Aorta (tissue), 5 donors: ENCODE measurements around the gene ERC1. TPM values are rescaled to one million over a fixed set of nuclear protein-coding genes. Genes with fewer than 3 reads are reported as not detected.

Experiments used
- ATAC-seq: fragments of 200-7000 bp; cut with Tn5 transposase; one replicate; pipeline ENCODE4 v1.9.1; 2022; ENCODE audit warnings: moderate library complexity; ENCODE audit not compliant: low FRiP score
- DNase-seq, 2 donors: peaks; one replicate each; pipeline ENCODE4 v3.0.0-alpha.2; 2020
- H3K27ac ChIP-seq, 2 donors: one replicate each; pipeline ENCODE4 v1.5.1; 2013; ENCODE audit warnings: low read length in 2 of 2, mild to moderate bottlenecking in 2 of 2, moderate library complexity in 2 of 2, control low read depth in 1 of 2, inconsistent platforms in 1 of 2, low read depth in 1 of 2
- H3K27me3 ChIP-seq, 2 donors: one replicate each; pipeline ENCODE4 v1.6.1; 2013; ENCODE audit warnings: control low read depth in 1 of 2, low read length in 1 of 2, mild to moderate bottlenecking in 1 of 2, moderate library complexity in 1 of 2; ENCODE audit not compliant: insufficient read depth in 2 of 2, control insufficient read depth in 1 of 2
- H3K36me3 ChIP-seq, 2 donors: one replicate each; pipeline ENCODE4 v1.6.1; 2013; ENCODE audit warnings: control low read depth in 1 of 2, low read length in 1 of 2, mild to moderate bottlenecking in 1 of 2; ENCODE audit not compliant: insufficient read depth in 2 of 2, control insufficient read depth in 1 of 2
- H3K4me1 ChIP-seq, 2 donors: one replicate each; pipeline ENCODE4 v1.6.1; 2013; ENCODE audit warnings: low read length in 2 of 2, control low read depth in 1 of 2, mild to moderate bottlenecking in 1 of 2, moderate library complexity in 1 of 2; ENCODE audit not compliant: insufficient read depth in 2 of 2, control insufficient read depth in 1 of 2
- H3K4me3 ChIP-seq, 2 donors: one replicate each; pipeline ENCODE4 v1.5.1; 2013; ENCODE audit warnings: low read length in 2 of 2, control low read depth in 1 of 2, mild to moderate bottlenecking in 1 of 2
- H3K9me3 ChIP-seq: one replicate; pipeline ENCODE4 v1.6.1; 2013; ENCODE audit warnings: mild to moderate bottlenecking, low read length; ENCODE audit not compliant: control insufficient read depth
- WGBS, 2 donors: extraction: QIAGEN DNeasy Blood & Tissue Kit; methylation state at CpG; one replicate each; pipeline ENCODE4 v1.1.7; 2013; 5-methylcytosine and 5-hydroxymethylcytosine counted together
- intact Hi-C, 2 donors: fragments of 100-400 bp; cut with DNase I; formaldehyde crosslinking; loops; one replicate each; pipeline versions ENCODE4 v1.14.2 to v1.15.0; 2022
- polyA plus RNA-seq, 2 donors: library from polyadenylated mRNA; stranded (reverse); fragments of 200-250 nt; gene quantifications; one replicate each; pipeline ENCODE4 v1.2.3, GENCODE V29; 2013
- total RNA-seq, 2 donors: library from RNA; stranded (reverse); fragmentation: NEBNext Ultra II Directional; extraction: Animal tissue kit (Norgen Biotek cat#: 25700); gene quantifications; one replicate each; pipeline ENCODE4 v1.2.1, GENCODE V29; 2021
- donor health status: healthy with polysubstance abuse.
- donor health status: Bipolar disorder and iron deficiency.
- donor health status: DM: no; HTN: no; CAD: no.
- donor health status: DM: no; HTN: no; CAD: no.
- donor health status: DM: yes; HTN: yes; CAD: no.

Gene ERC1
- total and polyA plus RNA-seq, 4 donors: 8.1 to 99.8 (median 45.3) TPM

DNA sequence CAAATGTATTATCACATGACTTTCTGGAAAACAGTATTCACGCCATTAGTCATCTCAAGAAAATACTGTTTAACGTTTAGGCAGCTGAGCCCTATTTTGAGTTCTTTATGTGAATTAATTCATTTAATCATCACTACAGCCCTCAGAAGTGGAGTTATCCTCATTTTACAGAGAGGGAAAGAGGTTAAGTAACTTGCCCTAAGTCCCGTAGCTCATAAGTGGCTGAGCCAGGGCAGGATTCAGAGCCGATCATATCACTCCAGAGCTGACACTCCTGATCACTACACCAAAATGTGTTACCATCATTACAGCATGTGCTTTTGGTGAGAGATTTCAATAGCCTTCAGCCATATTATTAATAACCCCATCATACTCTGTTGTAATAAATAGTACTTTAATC, 392.7 kb downstream of the ERC1 start:
- Histone ChIP-seq H3K9me3 (no peaks in the 10 kb centered on the region), H3K4me3 (no peak overlapping the region), H3K27me3 (no peaks in the 10 kb centered on the region), H3K4me1 (no peaks in the 10 kb centered on the region), H3K36me3 (no peaks in the 10 kb centered on the region), H3K27ac (no peak overlapping the region)
- DNase-seq: no peak
- WGBS, 2 donors: 86 to 90% methylated on average over 4 of the region's 4 CpGs
- intact Hi-C loops: no loop called here
- no peak for ATAC-seq

- no peaks in the 10 kb centered on the region for H3K27me3 ChIP-seq
- H3K4me3 ChIP-seq: no peak overlapping the region
- WGBS, 2 donors: 66 to 78% methylated on average over 4 of the region's 4 CpGs
- intact Hi-C loops: no loop called here
- no peaks in the 10 kb centered on the region for H3K36me3 ChIP-seq
- no peaks in the 10 kb centered on the region for H3K4me1 ChIP-seq
- no peak for ATAC-seq
- DNase-seq: no peak
- no peaks in the 10 kb centered on the region for H3K9me3 ChIP-seq
- H3K27ac ChIP-seq: no peak overlapping the region
Measured at GRCh38 chr12:1384910-1385309, 393.9 kb downstream of the ERC1 start.

- H3K27ac ChIP-seq: no peak overlapping the region
- peaks cover 7% of the 10 kb centered on the region for H3K9me3 ChIP-seq
- no peaks in the 10 kb centered on the region for H3K27me3 ChIP-seq
- peaks cover 0 to 2% of the 10 kb centered on the region in 2 donors for H3K36me3 ChIP-seq
- DNase-seq: no peak
- H3K4me1 ChIP-seq: no peaks in the 10 kb centered on the region
- intact Hi-C loops: no loop called here
- H3K4me3 ChIP-seq: no peak overlapping the region
- no peak for ATAC-seq
Measured at GRCh38 chr12:1391722-1392121, 400.7 kb downstream of the ERC1 start.

DNA sequence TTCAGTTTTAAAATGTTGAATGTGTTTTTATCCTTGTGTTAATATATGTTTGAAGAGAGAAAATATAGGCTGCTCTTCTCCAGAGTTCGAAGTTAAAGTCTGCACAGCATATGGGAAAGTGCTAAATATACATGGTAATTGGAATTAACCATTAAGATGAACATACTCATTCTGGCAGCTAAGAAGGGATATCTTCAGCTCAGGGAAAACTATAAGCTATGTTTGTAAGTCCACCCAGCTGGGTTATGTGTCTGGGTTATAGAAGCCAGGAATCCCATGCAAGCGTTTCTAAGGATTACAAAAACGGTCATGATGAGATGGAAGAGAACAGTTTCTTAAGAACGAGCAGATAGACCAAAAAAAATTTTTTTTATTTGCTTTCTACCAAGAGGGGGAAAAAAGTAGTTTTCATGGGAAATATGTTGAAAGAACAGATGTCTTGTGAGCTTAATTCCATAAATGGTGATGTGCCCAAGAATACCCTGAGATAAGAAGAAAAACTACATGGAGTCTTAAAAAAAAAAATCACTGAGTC, 404.5 kb downstream of the ERC1 start:
- no peaks in the 10 kb centered on the region for H3K4me1 ChIP-seq
- H3K27ac ChIP-seq: no peak overlapping the region
- H3K9me3 ChIP-seq: peaks cover 7% of the 10 kb centered on the region
- ATAC-seq (no peak), DNase-seq (no peak)
- intact Hi-C loops: no loop called here
- WGBS, 2 donors: 69 to 75% methylated on average over 4 of the region's 4 CpGs
- H3K36me3 ChIP-seq: peaks cover 0 to 2% of the 10 kb centered on the region in 2 donors
- no peak overlapping the region for H3K4me3 ChIP-seq
- H3K27me3 ChIP-seq: no peaks in the 10 kb centered on the region

- WGBS, 2 donors: 98% methylated on average over 3 of the region's 3 CpGs
- H3K36me3 ChIP-seq: no peaks in the 10 kb centered on the region
- ATAC-seq: no peak
- no peaks in the 10 kb centered on the region for H3K27me3 ChIP-seq
- H3K27ac ChIP-seq: no peak overlapping the region
- intact Hi-C loops: no loop called here
- H3K9me3 ChIP-seq: no peaks in the 10 kb centered on the region
- no peak overlapping the region for H3K4me3 ChIP-seq
- DNase-seq: no peak
- no peaks in the 10 kb centered on the region for H3K4me1 ChIP-seq
Measured at GRCh38 chr12:1398673-1399072, 407.6 kb downstream of the ERC1 start.

DNA sequence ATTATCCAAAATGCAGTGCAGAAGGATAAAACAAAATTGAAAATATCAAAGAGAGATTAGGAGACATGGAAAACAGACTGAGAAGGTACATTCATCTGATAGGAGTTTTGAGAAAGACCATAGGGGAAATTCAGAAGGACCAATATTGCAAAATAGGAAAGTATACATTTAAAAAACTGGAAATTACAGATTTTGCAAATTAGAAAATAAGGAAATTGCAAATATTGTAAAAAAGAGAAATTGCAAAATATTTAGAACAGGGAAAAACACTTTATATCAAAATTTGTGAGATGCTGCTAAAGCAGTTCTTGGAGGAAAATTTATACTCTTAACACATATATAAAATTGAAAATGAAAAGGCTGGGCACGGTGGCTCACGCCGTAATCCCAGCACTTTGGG, 410.9 kb downstream of the ERC1 start:
- Histone ChIP-seq H3K36me3 (no peaks in the 10 kb centered on the region), H3K4me1 (no peaks in the 10 kb centered on the region), H3K9me3 (no peaks in the 10 kb centered on the region), H3K4me3 (no peak overlapping the region), H3K27me3 (no peaks in the 10 kb centered on the region), H3K27ac (no peak overlapping the region)
- 95 to 99% methylated on average over 3 of the region's 3 CpGs for WGBS, 2 donors
- intact Hi-C loops: no loop called here
- no peak for ATAC-seq
- no peak for DNase-seq

DNA sequence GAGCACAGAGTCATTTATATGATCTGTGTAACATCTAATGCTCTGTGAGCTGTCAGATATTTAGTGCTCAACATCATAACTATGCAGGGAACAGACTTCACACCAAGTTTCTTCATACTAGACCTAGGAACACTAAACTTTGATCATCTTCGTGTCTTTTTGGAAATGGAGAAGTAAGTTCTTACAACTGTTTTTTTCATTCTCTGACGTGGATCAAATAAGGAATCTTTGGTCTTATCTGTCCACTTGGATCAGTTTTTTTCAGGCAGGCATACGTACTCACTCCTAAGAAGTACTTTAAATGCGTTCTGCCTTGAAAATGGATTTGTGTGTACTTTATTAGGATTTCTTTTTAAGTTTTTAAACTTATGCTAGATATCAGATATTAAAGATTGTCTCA, 412.4 kb downstream of the ERC1 start:
- Histone ChIP-seq H3K9me3 (no peaks in the 10 kb centered on the region), H3K27ac (no peak overlapping the region), H3K4me3 (no peak overlapping the region), H3K36me3 (no peaks in the 10 kb centered on the region), H3K4me1 (no peaks in the 10 kb centered on the region), H3K27me3 (no peaks in the 10 kb centered on the region)
- intact Hi-C loops: no loop called here
- 87 to 92% methylated on average over 4 of the region's 4 CpGs for WGBS, 2 donors
- ATAC-seq (no peak), DNase-seq (no peak)

- Histone ChIP-seq H3K4me3 (no peak overlapping the region), H3K4me1 (no peaks in the 10 kb centered on the region), H3K36me3 (no peaks in the 10 kb centered on the region), H3K9me3 (no peaks in the 10 kb centered on the region), H3K27me3 (no peaks in the 10 kb centered on the region), H3K27ac (no peak overlapping the region)
- intact Hi-C loops: no loop called here
- WGBS, 2 donors: 98 to 99% methylated on average over 5 of the region's 5 CpGs
- no peak for DNase-seq
- ATAC-seq: no peak
Measured at GRCh38 chr12:1405619-1406018, 414.6 kb downstream of the ERC1 start.

- peaks cover 0 to 3% of the 10 kb centered on the region in 2 donors for H3K36me3 ChIP-seq
- no peak overlapping the region for H3K27ac ChIP-seq
- no peaks in the 10 kb centered on the region for H3K9me3 ChIP-seq
- H3K27me3 ChIP-seq: no peaks in the 10 kb centered on the region
- intact Hi-C loops: no loop called here
- WGBS, 2 donors: 92 to 98% methylated on average over 1 of the region's 1 CpG
- no peak overlapping the region for H3K4me3 ChIP-seq
- ATAC-seq: no peak
- H3K4me1 ChIP-seq: no peaks in the 10 kb centered on the region
- DNase-seq: no peak
Measured at GRCh38 chr12:1410794-1411193, 419.8 kb downstream of the ERC1 start.
